Suprapubic skin (tissue), 4 donors: ENCODE data around the gene TMCC1.

ENCODE experiments used
- EP300 ChIP-seq: sonication (generic); formaldehyde crosslinking; IDR thresholded peaks from one replicate; pipeline ENCODE4 v1.6.1; 2017; ENCODE audit warnings: antibody characterized with exemption
- POLR2A ChIP-seq, 2 donors: fragments of 450-650 bp; IDR thresholded peaks; one replicate each; pipeline ENCODE4 v1.6.1; 2017; ENCODE audit warnings: antibody characterized with exemption in 2 of 2, mild to moderate bottlenecking in 2 of 2, moderate library complexity in 2 of 2
- POLR2AphosphoS5 ChIP-seq, 3 donors: sonication (generic); formaldehyde crosslinking; IDR thresholded peaks; one replicate each; pipeline ENCODE4 v1.6.1; 2017; ENCODE audit warnings: antibody characterized with exemption in 3 of 3
- TF ChIP-seq, protein P1 (sequence below), 2 donors: fragments of 200-600 bp in 1 of 2; fragments of 450-650 bp in 1 of 2; sonication (generic) in 1 of 2; IDR thresholded peaks; one replicate each; pipeline ENCODE4 v1.5.1; 2016 to 2019; ENCODE audit warnings: antibody characterized with exemption in 2 of 2, mild to moderate bottlenecking in 1 of 2, moderate library complexity in 1 of 2

DNA sequence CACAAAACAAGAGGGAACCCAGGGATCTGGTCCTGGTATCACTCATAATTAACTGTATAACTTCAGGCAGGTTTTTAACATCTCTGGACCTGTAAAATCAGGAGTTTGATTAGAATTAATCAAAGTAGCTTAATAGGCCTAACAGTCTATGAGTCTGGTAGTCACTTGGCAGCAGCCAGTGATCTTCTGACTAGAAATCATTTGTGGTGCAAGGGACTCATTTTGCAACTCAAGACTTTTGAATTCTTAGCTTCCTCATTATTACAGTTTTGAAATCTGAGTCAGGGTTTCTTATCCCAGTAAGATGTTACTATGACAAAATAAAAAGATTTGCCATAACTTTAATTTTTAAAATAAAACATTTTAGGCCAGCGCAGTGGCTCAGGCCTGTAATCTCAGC lies 70.8 kb downstream of the TMCC1 start:
- TF ChIP-seq, protein P1, sequence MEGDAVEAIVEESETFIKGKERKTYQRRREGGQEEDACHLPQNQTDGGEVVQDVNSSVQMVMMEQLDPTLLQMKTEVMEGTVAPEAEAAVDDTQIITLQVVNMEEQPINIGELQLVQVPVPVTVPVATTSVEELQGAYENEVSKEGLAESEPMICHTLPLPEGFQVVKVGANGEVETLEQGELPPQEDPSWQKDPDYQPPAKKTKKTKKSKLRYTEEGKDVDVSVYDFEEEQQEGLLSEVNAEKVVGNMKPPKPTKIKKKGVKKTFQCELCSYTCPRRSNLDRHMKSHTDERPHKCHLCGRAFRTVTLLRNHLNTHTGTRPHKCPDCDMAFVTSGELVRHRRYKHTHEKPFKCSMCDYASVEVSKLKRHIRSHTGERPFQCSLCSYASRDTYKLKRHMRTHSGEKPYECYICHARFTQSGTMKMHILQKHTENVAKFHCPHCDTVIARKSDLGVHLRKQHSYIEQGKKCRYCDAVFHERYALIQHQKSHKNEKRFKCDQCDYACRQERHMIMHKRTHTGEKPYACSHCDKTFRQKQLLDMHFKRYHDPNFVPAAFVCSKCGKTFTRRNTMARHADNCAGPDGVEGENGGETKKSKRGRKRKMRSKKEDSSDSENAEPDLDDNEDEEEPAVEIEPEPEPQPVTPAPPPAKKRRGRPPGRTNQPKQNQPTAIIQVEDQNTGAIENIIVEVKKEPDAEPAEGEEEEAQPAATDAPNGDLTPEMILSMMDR (IDR thresholded peaks at IDR 0.05): no peak
- no peak for TF ChIP-seq POLR2AphosphoS5 (IDR thresholded peaks at IDR 0.05)
- TF ChIP-seq EP300: no peak
- no peak for TF ChIP-seq POLR2A (IDR thresholded peaks at IDR 0.05)
